Measurements from ENCODE around the gene CX3CL1. TPM values are rescaled to one million over a fixed set of nuclear protein-coding genes. Genes with fewer than 3 reads are reported as not detected.

Gene CX3CL1
- total RNA-seq, 1 experiment from 2014 or later: 1.7 TPM

- H2BK20ac ChIP-seq (ENCODE audit: low read depth, low read length, poor library complexity, severe bottlenecking): no peak overlapping the region
- H3K9me3 ChIP-seq (ENCODE audit: control insufficient read depth, low read depth, low read length): no peaks in the 10 kb centered on the region
- peaks cover 30% of the 10 kb centered on the region for H3K27me3 Mint-ChIP-seq (ENCODE audit: low read depth)
Measured at GRCh38 chr16:57348327-57348726, 24.0 kb upstream of the CX3CL1 start.

More at GRCh38 chr16:57348327-57348726, 24.0 kb upstream of the CX3CL1 start:
- no peak overlapping the region for H2AFZ ChIP-seq (ENCODE audit: low read length)
- no peak overlapping the region for H3K4ac ChIP-seq (ENCODE audit: low read depth, low read length)
- Mint-ChIP-seq H3K4me1 (no peaks in the 10 kb centered on the region), H3K27ac (no peak overlapping the region), H3K36me3 (ENCODE audit: insufficient read depth in 1 of 3, low read depth in 3 of 3) (no peaks in the 10 kb centered on the region), H3K4me3 (no peak overlapping the region), H3K9me3 (no peaks in the 10 kb centered on the region; a peak in 1 of 5 replicates)
- no peak for DNase-seq
- H2AK5ac ChIP-seq (ENCODE audit: insufficient read length, low read length): no peak overlapping the region
- H3K4me1 ChIP-seq (ENCODE audit: insufficient read depth, low read length): no peaks in the 10 kb centered on the region
- no peak overlapping the region for H2BK120ac ChIP-seq (ENCODE audit: low read depth, low read length, poor library complexity, severe bottlenecking)
- TF ChIP-seq, protein P1, sequence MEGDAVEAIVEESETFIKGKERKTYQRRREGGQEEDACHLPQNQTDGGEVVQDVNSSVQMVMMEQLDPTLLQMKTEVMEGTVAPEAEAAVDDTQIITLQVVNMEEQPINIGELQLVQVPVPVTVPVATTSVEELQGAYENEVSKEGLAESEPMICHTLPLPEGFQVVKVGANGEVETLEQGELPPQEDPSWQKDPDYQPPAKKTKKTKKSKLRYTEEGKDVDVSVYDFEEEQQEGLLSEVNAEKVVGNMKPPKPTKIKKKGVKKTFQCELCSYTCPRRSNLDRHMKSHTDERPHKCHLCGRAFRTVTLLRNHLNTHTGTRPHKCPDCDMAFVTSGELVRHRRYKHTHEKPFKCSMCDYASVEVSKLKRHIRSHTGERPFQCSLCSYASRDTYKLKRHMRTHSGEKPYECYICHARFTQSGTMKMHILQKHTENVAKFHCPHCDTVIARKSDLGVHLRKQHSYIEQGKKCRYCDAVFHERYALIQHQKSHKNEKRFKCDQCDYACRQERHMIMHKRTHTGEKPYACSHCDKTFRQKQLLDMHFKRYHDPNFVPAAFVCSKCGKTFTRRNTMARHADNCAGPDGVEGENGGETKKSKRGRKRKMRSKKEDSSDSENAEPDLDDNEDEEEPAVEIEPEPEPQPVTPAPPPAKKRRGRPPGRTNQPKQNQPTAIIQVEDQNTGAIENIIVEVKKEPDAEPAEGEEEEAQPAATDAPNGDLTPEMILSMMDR (conservative IDR thresholded peaks at IDR 0.05): no peak
- H4K5ac ChIP-seq (ENCODE audit: insufficient read length, low read depth, low read length): no peak overlapping the region
- no peak overlapping the region for H3K14ac ChIP-seq (ENCODE audit: insufficient read depth, low read length)
- no peaks in the 10 kb centered on the region for H3K79me2 ChIP-seq (ENCODE audit: insufficient read depth, low read length)
- no peak overlapping the region for H4K91ac ChIP-seq (ENCODE audit: insufficient read length, low read depth, low read length)
- no peak overlapping the region for H2BK15ac ChIP-seq (ENCODE audit: low read depth, low read length)
- H4K20me1 ChIP-seq (ENCODE audit: control insufficient read depth, insufficient read depth, insufficient read length): no peaks in the 10 kb centered on the region
- no peaks in the 10 kb centered on the region for H3K79me1 ChIP-seq (ENCODE audit: insufficient read depth, low read depth, low read length, poor library complexity, severe bottlenecking)
- WGBS (ENCODE audit: extremely low coverage, insufficient read length, low lambda C conversion rate): no CpG with 5 or more reads among the region's 2 CpGs
- no peak overlapping the region for H2BK12ac ChIP-seq (ENCODE audit: insufficient read length, low read depth, low read length)
- no peak overlapping the region for H4K8ac ChIP-seq (replicated peaks; ENCODE audit: insufficient read length, low read depth, low read length)
- H2BK5ac ChIP-seq (ENCODE audit: insufficient read length, low read length): no peak overlapping the region
- no peak overlapping the region for H3K23ac ChIP-seq (ENCODE audit: insufficient read length, low read depth, low read length)
- H3K23me2 ChIP-seq (ENCODE audit: insufficient read length, low read depth, low read length, poor library complexity, severe bottlenecking): no peaks in the 10 kb centered on the region
- no peak overlapping the region for H3K18ac ChIP-seq (ENCODE audit: insufficient read length, low read depth, low read length)
- no peaks in the 10 kb centered on the region for H3K27me3 ChIP-seq (ENCODE audit: insufficient read depth, low read length)
- no peak overlapping the region for H3T11ph ChIP-seq (ENCODE audit: low read length)
- H3K9ac ChIP-seq (ENCODE audit: extremely low read depth, insufficient read length, low read length): no peak overlapping the region
- no peak overlapping the region for H3K27ac ChIP-seq (ENCODE audit: insufficient read length, low read depth, low read length)
- H3K4me2 ChIP-seq (ENCODE audit: insufficient read depth, insufficient read length, low read length): no peak overlapping the region
- no peak overlapping the region for H3K56ac ChIP-seq (ENCODE audit: insufficient read length, low read depth, low read length)

Measured in H9 (cell line).